ENCODE data around the gene SIGLEC9. TPM values are rescaled to one million over a fixed set of nuclear protein-coding genes. Genes with fewer than 3 reads are reported as not detected.

SIGLEC9 gene
- total and polyA plus RNA-seq, 10 of the 15 experiments (the other 5 are each of a cell fraction or from before 2014, with no cell fraction given): 0.10 TPM; not detected in 9

- POLR2A ChIA-PET: no interaction called here
- SMC1A ChIA-PET (ENCODE audit: uncharacterized antibody, unreplicated experiment): interaction anchor here (1.4 kb wide), 1 partner anchor 96 kb away, joined by 5 read pairs; no protein-coding TSS in a partner anchor
- RAD21 ChIA-PET (ENCODE audit: unreplicated experiment): interaction anchor here (2.2 kb wide), 1 partner anchor 97 kb away, joined by 5 read pairs; no protein-coding TSS in a partner anchor
- H3K9ac ChIP-seq (ENCODE audit: control insufficient read depth, insufficient read depth, low read length): no peak overlapping the region
- H3K4me1 ChIP-seq (ENCODE audit: control insufficient read depth, insufficient read depth, low read length): peaks cover 16% of the 10 kb centered on the region
- DNase-seq (ENCODE audit: low read depth, low spot score) (no peak), FAIRE-seq (no peak), ATAC-seq (no peak)
- in situ Hi-C loops (cut with MboI): no loop called here
- H3K4me2 ChIP-seq (ENCODE audit: control insufficient read depth, insufficient read depth): peak overlapping the region; percentile 25
- BruUV-seq (replicated peaks): no TSS peak
- no peaks in the 10 kb centered on the region for H3K9me3 ChIP-seq (replicated peaks; ENCODE audit: control insufficient read depth, insufficient read depth, low read length)
- intact Hi-C loops (cut with micrococcal nuclease; ENCODE audit: unreplicated experiment): no loop called here
- CTCF ChIA-PET: interaction anchor here (10.1 kb wide), 1 partner anchor 96 kb away, joined by 121 read pairs; no protein-coding TSS in a partner anchor
- no peaks in the 10 kb centered on the region; the same call in 1 of the 2 replicates for H4K20me1 ChIP-seq (ENCODE audit: control insufficient read depth, insufficient read depth)
- no peaks in the 10 kb centered on the region for H3K79me2 ChIP-seq (ENCODE audit: control insufficient read depth, insufficient read depth, low read length)
- H2AFZ ChIP-seq (ENCODE audit: control insufficient read depth, low read depth, low read length): no peak overlapping the region
- no peaks in the 10 kb centered on the region for H3K36me3 ChIP-seq (ENCODE audit: control insufficient read depth in 2 of 2, insufficient read depth in 2 of 2, low read length in 1 of 2)
- H3K27ac ChIP-seq (ENCODE audit: control insufficient read depth, insufficient read depth): no peak overlapping the region
- H3K27me3 ChIP-seq (replicated peaks in 1 of 2; ENCODE audit: control insufficient read depth in 2 of 2, insufficient read depth in 2 of 2, low read length in 1 of 2): no peaks in the 10 kb centered on the region
- no peak overlapping the region for H3K4me3 ChIP-seq
- WGBS (ENCODE audit: insufficient coverage, insufficient replicate concordance, low lambda C conversion rate, missing lambda C conversion rate): 46% methylated on average over 3 of the region's 3 CpGs
- TF ChIP-seq E2F8 (IDR thresholded peaks at IDR 0.05; ENCODE audit: low read depth, partially characterized antibody): no peak
- TF ChIP-seq SKIL (IDR thresholded peaks at IDR 0.05; ENCODE audit: low read depth, poor library complexity, severe bottlenecking): no peak
- peak in 1 of 2 experiments; percentile 12; a peak in 2 of 4 replicates for TF ChIP-seq IKZF2 (IDR thresholded peaks at IDR 0.05)
Observed at GRCh38 chr19:51163257-51163656, 38.6 kb downstream of the SIGLEC9 start.
